ENCODE results near the gene NPFF. TPM values are rescaled to one million over a fixed set of nuclear protein-coding genes. Genes with fewer than 3 reads are reported as not detected.

The NPFF gene
- total RNA-seq, 1 donor = not detected

GRCh38 chr12:53474077-53474476, 33.2 kb downstream of the NPFF start:
- no peak for TF ChIP-seq CTCF (IDR thresholded peaks at IDR 0.05; ENCODE audit: insufficient read depth, low read depth, low read length)
- H3K4me3 ChIP-seq (ENCODE audit: low read depth, low read length) = no peak overlapping the region
- no peak for DNase-seq (ENCODE audit: low read depth)

- H3K4me3 ChIP-seq (ENCODE audit: low read depth, low read length) = no peak overlapping the region
- no peak for TF ChIP-seq CTCF (IDR thresholded peaks at IDR 0.05; ENCODE audit: insufficient read depth, low read depth, low read length)
- no peak for DNase-seq (ENCODE audit: low read depth)
Observed at GRCh38 chr12:53472056-53472582, 35.2 kb downstream of the NPFF start.

- DNase-seq (ENCODE audit: low read depth) = no peak
- no peak overlapping the region for H3K4me3 ChIP-seq (ENCODE audit: low read depth, low read length)
- no peak for TF ChIP-seq CTCF (IDR thresholded peaks at IDR 0.05; ENCODE audit: insufficient read depth, low read depth, low read length)
Observed at GRCh38 chr12:53468282-53468681, 39.0 kb downstream of the NPFF start.

GRCh38 chr12:53467880-53468279, 39.4 kb downstream of the NPFF start:
- no peak overlapping the region for H3K4me3 ChIP-seq (ENCODE audit: low read depth, low read length)
- DNase-seq (ENCODE audit: low read depth) = no peak
- no peak for TF ChIP-seq CTCF (IDR thresholded peaks at IDR 0.05; ENCODE audit: insufficient read depth, low read depth, low read length)

GRCh38 chr12:53467082-53467481, 40.2 kb downstream of the NPFF start:
- DNase-seq (ENCODE audit: low read depth) = no peak
- no peak overlapping the region for H3K4me3 ChIP-seq (ENCODE audit: low read depth, low read length)
- TF ChIP-seq CTCF (IDR thresholded peaks at IDR 0.05; ENCODE audit: insufficient read depth, low read depth, low read length) = no peak

- H3K4me3 ChIP-seq (ENCODE audit: low read depth, low read length) = no peak overlapping the region
- no peak for TF ChIP-seq CTCF (IDR thresholded peaks at IDR 0.05; ENCODE audit: insufficient read depth, low read depth, low read length)
- DNase-seq (ENCODE audit: low read depth) = no peak
Observed at GRCh38 chr12:53466640-53467039, 40.6 kb downstream of the NPFF start.

GRCh38 chr12:53465679-53466078, 41.6 kb downstream of the NPFF start:
- no peak overlapping the region for H3K4me3 ChIP-seq (ENCODE audit: low read depth, low read length)
- no peak for DNase-seq (ENCODE audit: low read depth)
- TF ChIP-seq CTCF (IDR thresholded peaks at IDR 0.05; ENCODE audit: insufficient read depth, low read depth, low read length) = no peak

Data from fibroblast of villous mesenchyme (primary cell).